ENCODE results near the gene MYOC. TPM values are rescaled to one million over a fixed set of nuclear protein-coding genes. Genes with fewer than 3 reads are reported as not detected.
"Not testable (repeated sequence)": the region's sequence is repeated elsewhere in the genome, so short reads cannot be mapped to it uniquely, and the experiment has no call there.

Gene MYOC
- total and polyA plus RNA-seq, 4 donors = 0.11 to 1.8 (median 0.58) TPM

- 96 to 100% methylated on average over 1 of the region's 1 CpG for WGBS, 2 donors
- TF ChIP-seq CTCF (IDR thresholded peaks at IDR 0.05; ENCODE audit: control extremely low read depth, extremely low read depth) = no peak
- DNase-seq (no peak), ATAC-seq (ENCODE audit: insufficient read depth, low FRiP score) (no peak)
- Histone ChIP-seq H3K9me3 (ENCODE audit: control insufficient read depth in 4 of 4, insufficient read depth in 3 of 4, low read length in 3 of 4) (no peaks in the 10 kb centered on the region), H3K4me1 (ENCODE audit: control insufficient read depth in 5 of 5, insufficient read depth in 5 of 5, low read length in 5 of 5) (peaks cover 0 to 2% (median 0%) of the 10 kb centered on the region in 5 donors), H3K4me3 (no peak overlapping the region), H3K27me3 (ENCODE audit: control insufficient read depth in 3 of 3, insufficient read depth in 3 of 3, low read length in 2 of 3) (no peaks in the 10 kb centered on the region), H3K36me3 (ENCODE audit: control insufficient read depth in 4 of 4, insufficient read depth in 4 of 4, low read length in 4 of 4) (no peaks in the 10 kb centered on the region), H3K9ac (ENCODE audit: insufficient read depth in 1 of 2, low read length in 2 of 2) (no peak overlapping the region), H3K27ac (ENCODE audit: low read depth in 1 of 2, low read length in 1 of 2) (no peak overlapping the region)
Measured at GRCh38 chr1:171613282-171613681, 39.2 kb downstream of the MYOC start.

GRCh38 chr1:171611306-171611705 lies 41.2 kb downstream of the MYOC start:
- DNase-seq (no peak), ATAC-seq (ENCODE audit: insufficient read depth, low FRiP score) (no peak)
- H3K36me3 ChIP-seq (ENCODE audit: control insufficient read depth in 4 of 4, insufficient read depth in 4 of 4, low read length in 4 of 4) = no peaks in the 10 kb centered on the region
- no peak overlapping the region for H3K9ac ChIP-seq (ENCODE audit: insufficient read depth in 1 of 2, low read length in 2 of 2)
- TF ChIP-seq CTCF (IDR thresholded peaks at IDR 0.05; ENCODE audit: control extremely low read depth, extremely low read depth) = no peak
- WGBS, 2 donors = 78 to 83% methylated on average over 2 of the region's 2 CpGs
- H3K9me3 ChIP-seq (ENCODE audit: control insufficient read depth in 4 of 4, insufficient read depth in 3 of 4, low read length in 3 of 4) = no peaks in the 10 kb centered on the region
- no peaks in the 10 kb centered on the region for H3K27me3 ChIP-seq (ENCODE audit: control insufficient read depth in 3 of 3, insufficient read depth in 3 of 3, low read length in 2 of 3)
- H3K4me3 ChIP-seq = no peak overlapping the region
- no peak overlapping the region for H3K27ac ChIP-seq (ENCODE audit: low read depth in 1 of 2, low read length in 1 of 2)
- peaks cover 0 to 2% (median 0%) of the 10 kb centered on the region in 5 donors for H3K4me1 ChIP-seq (ENCODE audit: control insufficient read depth in 5 of 5, insufficient read depth in 5 of 5, low read length in 5 of 5)

- DNase-seq (no peak), ATAC-seq (ENCODE audit: insufficient read depth, low FRiP score) (peak; percentile 24)
- Histone ChIP-seq H3K9ac (ENCODE audit: insufficient read depth in 1 of 2, low read length in 2 of 2) (no peak overlapping the region), H3K27ac (ENCODE audit: low read depth in 1 of 2, low read length in 1 of 2) (no peak overlapping the region), H3K4me1 (ENCODE audit: control insufficient read depth in 5 of 5, insufficient read depth in 5 of 5, low read length in 5 of 5) (peaks cover 0 to 2% (median 0%) of the 10 kb centered on the region in 5 donors), H3K4me3 (no peak overlapping the region), H3K27me3 (ENCODE audit: control insufficient read depth in 3 of 3, insufficient read depth in 3 of 3, low read length in 2 of 3) (no peaks in the 10 kb centered on the region), H3K36me3 (ENCODE audit: control insufficient read depth in 4 of 4, insufficient read depth in 4 of 4, low read length in 4 of 4) (no peaks in the 10 kb centered on the region), H3K9me3 (ENCODE audit: control insufficient read depth in 4 of 4, insufficient read depth in 3 of 4, low read length in 3 of 4) (no peaks in the 10 kb centered on the region)
- no peak for TF ChIP-seq CTCF (IDR thresholded peaks at IDR 0.05; ENCODE audit: control extremely low read depth, extremely low read depth)
- WGBS, 2 donors = 65 to 71% methylated on average over 2 of the region's 2 CpGs
Measured at GRCh38 chr1:171610385-171610784, 42.1 kb downstream of the MYOC start.

- Histone ChIP-seq H3K36me3 (ENCODE audit: control insufficient read depth in 4 of 4, insufficient read depth in 4 of 4, low read length in 4 of 4) (no peaks in the 10 kb centered on the region), H3K9ac (ENCODE audit: insufficient read depth in 1 of 2, low read length in 2 of 2) (no peak overlapping the region), H3K4me1 (ENCODE audit: control insufficient read depth in 5 of 5, insufficient read depth in 5 of 5, low read length in 5 of 5) (no peaks in the 10 kb centered on the region), H3K27me3 (ENCODE audit: control insufficient read depth in 3 of 3, insufficient read depth in 3 of 3, low read length in 2 of 3) (no peaks in the 10 kb centered on the region), H3K27ac (ENCODE audit: low read depth in 1 of 2, low read length in 1 of 2) (no peak overlapping the region), H3K9me3 (ENCODE audit: control insufficient read depth in 4 of 4, insufficient read depth in 3 of 4, low read length in 3 of 4) (no peaks in the 10 kb centered on the region), H3K4me3 (no peak overlapping the region)
- DNase-seq (no peak), ATAC-seq (ENCODE audit: insufficient read depth, low FRiP score) (no peak)
- WGBS, 2 donors = 79 to 80% methylated on average over 10 of the region's 10 CpGs
- TF ChIP-seq CTCF (IDR thresholded peaks at IDR 0.05; ENCODE audit: control extremely low read depth, extremely low read depth) = no peak
Measured at GRCh38 chr1:171606402-171606941, 46.0 kb downstream of the MYOC start.

GRCh38 chr1:171603042-171603441 lies 49.4 kb downstream of the MYOC start:
- H3K4me3 ChIP-seq; H3K36me3 ChIP-seq (ENCODE audit: control insufficient read depth in 4 of 4, insufficient read depth in 4 of 4, low read length in 4 of 4); H3K27me3 ChIP-seq (ENCODE audit: control insufficient read depth in 3 of 3, insufficient read depth in 3 of 3, low read length in 2 of 3); DNase-seq; H3K4me1 ChIP-seq (ENCODE audit: control insufficient read depth in 5 of 5, insufficient read depth in 5 of 5, low read length in 5 of 5); ATAC-seq (ENCODE audit: insufficient read depth, low FRiP score); H3K9me3 ChIP-seq (ENCODE audit: control insufficient read depth in 4 of 4, insufficient read depth in 3 of 4, low read length in 3 of 4); H3K9ac ChIP-seq (ENCODE audit: insufficient read depth in 1 of 2, low read length in 2 of 2); H3K27ac ChIP-seq (ENCODE audit: low read depth in 1 of 2, low read length in 1 of 2): not testable (repeated sequence)
- 75 to 82% methylated on average over 6 of the region's 6 CpGs for whole genome bisulfite sequencing, 2 donors
